Tibial nerve (tissue), 4 donors: ENCODE measurements around the gene ADAMTS9. TPM values are rescaled to one million over a fixed set of nuclear protein-coding genes. Genes with fewer than 3 reads are reported as not detected.

Experiments used
- DNase-seq, 2 donors: peaks; one replicate each; pipeline ENCODE4 v3.0.0-alpha.2; 2019; ENCODE audit warnings: low spot score in 2 of 2
- H3K27ac ChIP-seq, 4 donors: fragments of 200-600 bp; sonication (generic) in 3 of 4; one replicate each; pipeline ENCODE4 v1.5.1; 2017 to 2019; ENCODE audit warnings: mild to moderate bottlenecking in 1 of 4
- H3K27me3 ChIP-seq, 2 donors: fragments of 200-600 bp; sonication (generic) in 1 of 2; one replicate each; pipeline versions ENCODE4 v1.5.1 to v1.6.0; 2017 to 2019
- H3K36me3 ChIP-seq, 3 donors: fragments of 200-600 bp; sonication (generic); one replicate each; pipeline ENCODE4 v1.5.1; 2018 to 2019
- H3K4me1 ChIP-seq, 4 donors: fragments of 200-600 bp; sonication (generic) in 3 of 4; one replicate each; pipeline ENCODE4 v1.5.1; 2017 to 2019
- H3K4me3 ChIP-seq, 4 donors: fragments of 200-600 bp; sonication (generic) in 3 of 4; one replicate each; pipeline ENCODE4 v1.5.1; 2017 to 2019; ENCODE audit warnings: mild to moderate bottlenecking in 1 of 4, moderate library complexity in 1 of 4
- H3K9me3 ChIP-seq, 4 donors: fragments of 200-600 bp; sonication (generic) in 3 of 4; one replicate each; pipeline ENCODE4 v1.5.1; 2017 to 2019
- EP300 ChIP-seq, 2 donors: sonication (generic); formaldehyde crosslinking; IDR thresholded peaks; one replicate each; pipeline ENCODE4 v1.6.1; 2017; ENCODE audit warnings: antibody characterized with exemption in 2 of 2, mild to moderate bottlenecking in 1 of 2
- POLR2A ChIP-seq, 2 donors: fragments of 450-650 bp; IDR thresholded peaks; one replicate each; pipeline ENCODE4 v1.6.1; 2017; ENCODE audit warnings: antibody characterized with exemption in 2 of 2, mild to moderate bottlenecking in 2 of 2, moderate library complexity in 2 of 2
- WGBS, 2 donors: methylation state at CpG; one replicate each; pipeline ENCODE4 v1.1.5; 2018; 5-methylcytosine and 5-hydroxymethylcytosine counted together
- total RNA-seq, 4 donors: library from RNA; depleted of rRNA; stranded (reverse); fragments of >200 nt; gene quantifications; one replicate each; pipeline ENCODE4 v1.1.0, GENCODE V29; 2016
- TF ChIP-seq, protein P1 (sequence below), 5 experiments: fragments of 200-600 bp in 3 of 5; fragments of 450-650 bp in 2 of 5; sonication (generic) in 3 of 5; IDR thresholded peaks; one replicate each; pipeline ENCODE4 v1.5.1; 2016 to 2019; ENCODE audit warnings: antibody characterized with exemption in 5 of 5, mild to moderate bottlenecking in 3 of 5, moderate library complexity in 2 of 5

ADAMTS9 gene
- total RNA-seq, 4 donors from 2014 or later, result 79.1 to 145 (median 95.0) TPM

GRCh38 chr3:64502284-64502683, 185.5 kb downstream of the ADAMTS9 start:
- no peaks in the 10 kb centered on the region for H3K36me3 ChIP-seq
- H3K27ac ChIP-seq, result no peak overlapping the region
- H3K4me1 ChIP-seq, result no peaks in the 10 kb centered on the region
- H3K27me3 ChIP-seq, result no peaks in the 10 kb centered on the region
- H3K9me3 ChIP-seq, result no peaks in the 10 kb centered on the region
- TF ChIP-seq POLR2A (IDR thresholded peaks at IDR 0.05), result no peak
- TF ChIP-seq EP300 (IDR thresholded peaks at IDR 0.05), result no peak
- TF ChIP-seq, protein P1, sequence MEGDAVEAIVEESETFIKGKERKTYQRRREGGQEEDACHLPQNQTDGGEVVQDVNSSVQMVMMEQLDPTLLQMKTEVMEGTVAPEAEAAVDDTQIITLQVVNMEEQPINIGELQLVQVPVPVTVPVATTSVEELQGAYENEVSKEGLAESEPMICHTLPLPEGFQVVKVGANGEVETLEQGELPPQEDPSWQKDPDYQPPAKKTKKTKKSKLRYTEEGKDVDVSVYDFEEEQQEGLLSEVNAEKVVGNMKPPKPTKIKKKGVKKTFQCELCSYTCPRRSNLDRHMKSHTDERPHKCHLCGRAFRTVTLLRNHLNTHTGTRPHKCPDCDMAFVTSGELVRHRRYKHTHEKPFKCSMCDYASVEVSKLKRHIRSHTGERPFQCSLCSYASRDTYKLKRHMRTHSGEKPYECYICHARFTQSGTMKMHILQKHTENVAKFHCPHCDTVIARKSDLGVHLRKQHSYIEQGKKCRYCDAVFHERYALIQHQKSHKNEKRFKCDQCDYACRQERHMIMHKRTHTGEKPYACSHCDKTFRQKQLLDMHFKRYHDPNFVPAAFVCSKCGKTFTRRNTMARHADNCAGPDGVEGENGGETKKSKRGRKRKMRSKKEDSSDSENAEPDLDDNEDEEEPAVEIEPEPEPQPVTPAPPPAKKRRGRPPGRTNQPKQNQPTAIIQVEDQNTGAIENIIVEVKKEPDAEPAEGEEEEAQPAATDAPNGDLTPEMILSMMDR (IDR thresholded peaks at IDR 0.05), result no peak
- no peak overlapping the region for H3K4me3 ChIP-seq
- no peak for DNase-seq
- WGBS, 2 donors, result 60 to 77% methylated on average over 1 of the region's 1 CpG

DNA sequence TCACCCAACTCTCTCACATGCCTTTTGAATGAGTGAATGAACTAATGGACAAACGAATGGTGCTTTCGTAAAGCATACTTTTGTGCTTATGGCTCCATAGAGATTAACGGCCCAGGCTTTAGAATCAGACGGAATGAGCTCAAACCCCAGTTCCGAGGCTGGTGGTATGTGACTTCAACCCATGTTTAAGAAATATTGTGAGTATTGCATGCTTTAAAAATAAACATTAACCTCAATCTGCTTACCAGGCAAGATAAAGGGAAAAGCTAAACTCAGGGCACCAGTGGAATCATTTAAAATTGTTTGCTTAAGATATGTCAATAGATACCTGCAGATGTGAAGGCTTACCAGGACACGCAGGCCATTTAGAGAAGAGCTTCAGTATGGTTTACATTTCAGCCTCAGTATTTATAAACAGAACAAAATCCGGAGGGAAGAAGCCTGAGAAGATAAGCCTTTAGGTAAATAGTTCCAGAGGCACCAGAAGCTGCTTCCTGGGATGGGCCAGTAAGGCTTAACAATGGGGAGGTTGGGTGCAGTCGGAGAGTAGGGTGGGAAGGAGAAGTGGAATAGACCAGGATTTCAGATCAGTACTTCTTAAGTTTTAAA, 186.4 kb downstream of the ADAMTS9 start:
- WGBS, 2 donors, result 72 to 73% methylated on average over 8 of the region's 8 CpGs

GRCh38 chr3:64496786-64497490, 190.9 kb downstream of the ADAMTS9 start:
- Histone ChIP-seq H3K4me3 (no peak overlapping the region), H3K9me3 (no peaks in the 10 kb centered on the region), H3K27me3 (peaks cover 0 to 12% of the 10 kb centered on the region in 2 donors), H3K4me1 (no peaks in the 10 kb centered on the region), H3K36me3 (no peaks in the 10 kb centered on the region), H3K27ac (no peak overlapping the region)
- WGBS, 2 donors, result 89 to 97% methylated on average over 5 of the region's 5 CpGs
- no peak for DNase-seq
- TF ChIP-seq POLR2A (IDR thresholded peaks at IDR 0.05) (no peak), EP300 (IDR thresholded peaks at IDR 0.05) (no peak)
- TF ChIP-seq, protein P1 (IDR thresholded peaks at IDR 0.05), result no peak

More for the DNA sequence above, 186.4 kb downstream of the ADAMTS9 start:
- no peak overlapping the region for H3K4me3 ChIP-seq
- no peaks in the 10 kb centered on the region for H3K9me3 ChIP-seq
- H3K4me1 ChIP-seq, result no peaks in the 10 kb centered on the region
- TF ChIP-seq, protein P1 (IDR thresholded peaks at IDR 0.05), result no peak
- no peak for TF ChIP-seq EP300 (IDR thresholded peaks at IDR 0.05)
- TF ChIP-seq POLR2A (IDR thresholded peaks at IDR 0.05), result no peak
- no peak for DNase-seq
- H3K27me3 ChIP-seq, result no peaks in the 10 kb centered on the region
- no peaks in the 10 kb centered on the region for H3K36me3 ChIP-seq
- H3K27ac ChIP-seq, result no peak overlapping the region

- no peaks in the 10 kb centered on the region for H3K4me1 ChIP-seq
- peaks cover 0 to 14% of the 10 kb centered on the region in 2 donors for H3K27me3 ChIP-seq
- H3K27ac ChIP-seq, result no peak overlapping the region
- TF ChIP-seq, protein P1 (IDR thresholded peaks at IDR 0.05), result no peak
- TF ChIP-seq POLR2A (IDR thresholded peaks at IDR 0.05) (no peak), EP300 (IDR thresholded peaks at IDR 0.05) (no peak)
- no peaks in the 10 kb centered on the region for H3K9me3 ChIP-seq
- H3K36me3 ChIP-seq, result no peaks in the 10 kb centered on the region
- DNase-seq, result no peak
- WGBS, 2 donors, result 87 to 92% methylated on average over 2 of the region's 2 CpGs
- H3K4me3 ChIP-seq, result no peak overlapping the region
Measured at GRCh38 chr3:64495781-64496334, 191.9 kb downstream of the ADAMTS9 start.
